ENCODE data around the gene NR1D1.
A peak's percentile ranks its signal among the peaks of the same experiment; 100 is the strongest.
"Not testable (repeated sequence)": the region's sequence is repeated elsewhere in the genome, so short reads cannot be mapped to it uniquely, and the experiment has no call there.

Gene NR1D1

GRCh38 chr17:40100419-40100668 lies at the start of gene NR1D1:
NR1D1 (minus strand) TSS chr17:40100589; CDS start chr17:40100094, 495 bp downstream.
- Histone ChIP-seq H3K79me2 (ENCODE audit: insufficient read depth, low read length) (no peaks in the 10 kb centered on the region), H3K4me2 (ENCODE audit: low read length) (peak within 1 kb of the TSS; percentile 95), H3K4me3 (ENCODE audit: low read depth, low read length, poor library complexity, severe bottlenecking) (peak within 1 kb of the TSS; percentile 80), H3K36me3 (ENCODE audit: insufficient read depth, low read length) (peaks cover 10% of the 10 kb centered on the region; the same call in 1 of the 2 replicates), H3K9ac (ENCODE audit: low read length) (peak within 1 kb of the TSS; percentile 59), H3K4me1 (ENCODE audit: insufficient read depth, low read length, severe bottlenecking) (peaks cover 67% of the 10 kb centered on the region), H4K20me1 (ENCODE audit: insufficient read depth, low read length) (no peaks in the 10 kb centered on the region), H3K27ac (ENCODE audit: low read depth, low read length, poor library complexity, severe bottlenecking) (no peak within 1 kb of the TSS), H2AFZ (ENCODE audit: low read length) (no peak within 1 kb of the TSS), H3F3A (ENCODE audit: insufficient read depth, low read length) (no peaks in the 10 kb centered on the region), H3K27me3 (ENCODE audit: insufficient read depth, low read length) (no peaks in the 10 kb centered on the region), H3K9me3 (ENCODE audit: low read length) (no peaks in the 10 kb centered on the region), H3K9me2 (ENCODE audit: low read depth, low read length) (no peaks in the 10 kb centered on the region)
- TF ChIP-seq CTCF (IDR thresholded peaks at IDR 0.05; ENCODE audit: low read length) (no peak), EZH2 (IDR thresholded peaks at IDR 0.05; ENCODE audit: borderline replicate concordance, low read length) (no peak)

GRCh38 chr17:40148527-40148926 lies 48.1 kb upstream of the NR1D1 start:
- Histone ChIP-seq H3K9me3 (ENCODE audit: low read length) (no peaks in the 10 kb centered on the region), H3F3A (ENCODE audit: insufficient read depth, low read length) (no peaks in the 10 kb centered on the region), H3K36me3 (ENCODE audit: insufficient read depth, low read length) (peaks cover 73% of the 10 kb centered on the region), H3K9me2 (ENCODE audit: low read depth, low read length) (no peaks in the 10 kb centered on the region), H4K20me1 (ENCODE audit: insufficient read depth, low read length) (no peaks in the 10 kb centered on the region), H3K27ac (ENCODE audit: low read depth, low read length, poor library complexity, severe bottlenecking) (no peak overlapping the region), H3K4me1 (ENCODE audit: insufficient read depth, low read length, severe bottlenecking) (no peaks in the 10 kb centered on the region), H3K27me3 (ENCODE audit: insufficient read depth, low read length) (no peaks in the 10 kb centered on the region), H3K79me2 (ENCODE audit: insufficient read depth, low read length) (peaks cover 5% of the 10 kb centered on the region; the same call in 1 of the 2 replicates), H2AFZ (ENCODE audit: low read length) (no peak overlapping the region), H3K9ac (ENCODE audit: low read length) (no peak overlapping the region), H3K4me2 (ENCODE audit: low read length) (no peak overlapping the region), H3K4me3 (ENCODE audit: low read depth, low read length, poor library complexity, severe bottlenecking) (no peak overlapping the region)
- TF ChIP-seq CTCF (IDR thresholded peaks at IDR 0.05; ENCODE audit: low read length) (no peak), EZH2 (IDR thresholded peaks at IDR 0.05; ENCODE audit: borderline replicate concordance, low read length) (no peak)

- Histone ChIP-seq H3K27me3 (ENCODE audit: insufficient read depth, low read length) (no peaks in the 10 kb centered on the region), H3K9me2 (ENCODE audit: low read depth, low read length) (no peaks in the 10 kb centered on the region), H3K4me3 (ENCODE audit: low read depth, low read length, poor library complexity, severe bottlenecking) (no peak overlapping the region), H3K9me3 (ENCODE audit: low read length) (no peaks in the 10 kb centered on the region), H2AFZ (ENCODE audit: low read length) (no peak overlapping the region), H3K4me1 (ENCODE audit: insufficient read depth, low read length, severe bottlenecking) (peaks cover 14% of the 10 kb centered on the region), H4K20me1 (ENCODE audit: insufficient read depth, low read length) (no peaks in the 10 kb centered on the region), H3K4me2 (ENCODE audit: low read length) (no peak overlapping the region), H3K27ac (ENCODE audit: low read depth, low read length, poor library complexity, severe bottlenecking) (no peak overlapping the region), H3K36me3 (ENCODE audit: insufficient read depth, low read length) (peaks cover 54% of the 10 kb centered on the region), H3K9ac (ENCODE audit: low read length) (no peak overlapping the region), H3K79me2 (ENCODE audit: insufficient read depth, low read length) (peaks cover 14% of the 10 kb centered on the region), H3F3A (ENCODE audit: insufficient read depth, low read length) (no peaks in the 10 kb centered on the region)
- TF ChIP-seq EZH2 (IDR thresholded peaks at IDR 0.05; ENCODE audit: borderline replicate concordance, low read length) (no peak), CTCF (IDR thresholded peaks at IDR 0.05; ENCODE audit: low read length) (no peak)
Observed at GRCh38 chr17:40145476-40145875, 45.1 kb upstream of the NR1D1 start.

GRCh38 chr17:40143166-40143565 lies 42.8 kb upstream of the NR1D1 start:
- H3K4me2 ChIP-seq (ENCODE audit: low read length); H3K9me2 ChIP-seq (ENCODE audit: low read depth, low read length); H4K20me1 ChIP-seq (ENCODE audit: insufficient read depth, low read length); H3K9me3 ChIP-seq (ENCODE audit: low read length); H3F3A ChIP-seq (ENCODE audit: insufficient read depth, low read length); H3K9ac ChIP-seq (ENCODE audit: low read length); H2AFZ ChIP-seq (ENCODE audit: low read length); H3K27ac ChIP-seq (ENCODE audit: low read depth, low read length, poor library complexity, severe bottlenecking); H3K4me3 ChIP-seq (ENCODE audit: low read depth, low read length, poor library complexity, severe bottlenecking); H3K27me3 ChIP-seq (ENCODE audit: insufficient read depth, low read length): not testable (repeated sequence)
- Histone ChIP-seq H3K79me2 (ENCODE audit: insufficient read depth, low read length) (peaks cover 23% of the 10 kb centered on the region), H3K4me1 (ENCODE audit: insufficient read depth, low read length, severe bottlenecking) (peaks cover 25% of the 10 kb centered on the region), H3K36me3 (ENCODE audit: insufficient read depth, low read length) (peaks cover 30% of the 10 kb centered on the region)

Data from OCI-LY1 (cell line).